HG02970 (cell line): ENCODE results near the gene TSPAN11.

Source experiments
- ATAC-seq: cut with Tn5 transposase; IDR thresholded peaks from one replicate; pipeline ENCODE4 v1.9.1; 2021; ENCODE audit warnings: mild to moderate bottlenecking, moderate library complexity, moderate number of reproducible peaks; ENCODE audit not compliant: unreplicated experiment, low FRiP score

TSPAN11 gene

DNA sequence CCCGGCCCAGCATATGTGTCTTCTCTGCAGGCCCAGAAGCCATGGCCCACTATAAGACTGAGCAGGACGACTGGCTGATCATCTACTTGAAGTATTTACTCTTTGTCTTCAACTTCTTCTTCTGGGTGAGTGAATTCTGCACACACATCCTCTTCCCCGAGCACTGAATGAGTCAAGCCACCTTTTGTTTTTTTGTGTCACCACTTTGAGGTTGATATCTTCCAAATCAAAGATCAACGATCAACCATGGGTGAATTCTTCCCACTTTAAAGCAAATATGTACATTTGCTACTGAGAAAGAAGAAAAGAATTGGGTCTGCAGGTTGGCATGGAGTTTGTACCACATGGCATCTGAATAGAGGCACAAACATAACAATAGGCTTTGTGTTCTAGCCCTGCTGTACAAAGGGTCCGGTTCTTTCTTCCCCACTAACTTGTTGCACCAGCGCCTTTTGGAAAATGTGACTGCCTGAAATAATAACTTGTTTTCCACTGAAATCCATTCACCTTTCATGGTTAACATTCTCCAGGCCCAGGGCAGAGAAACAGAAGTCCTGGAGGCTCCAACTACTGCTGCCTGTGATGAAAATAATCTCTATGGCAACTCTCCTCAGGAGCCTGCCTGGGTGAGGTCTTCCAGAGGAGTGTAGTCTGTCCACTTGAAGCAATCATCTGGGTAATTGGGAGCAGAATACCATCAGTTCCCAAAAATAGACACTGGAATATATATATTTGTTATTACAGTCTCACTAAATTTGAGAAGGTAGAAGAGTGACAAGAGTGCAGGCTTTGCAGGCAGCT lies 27.6 kb downstream of the TSPAN11 start:
- ATAC-seq, result no peak

DNA sequence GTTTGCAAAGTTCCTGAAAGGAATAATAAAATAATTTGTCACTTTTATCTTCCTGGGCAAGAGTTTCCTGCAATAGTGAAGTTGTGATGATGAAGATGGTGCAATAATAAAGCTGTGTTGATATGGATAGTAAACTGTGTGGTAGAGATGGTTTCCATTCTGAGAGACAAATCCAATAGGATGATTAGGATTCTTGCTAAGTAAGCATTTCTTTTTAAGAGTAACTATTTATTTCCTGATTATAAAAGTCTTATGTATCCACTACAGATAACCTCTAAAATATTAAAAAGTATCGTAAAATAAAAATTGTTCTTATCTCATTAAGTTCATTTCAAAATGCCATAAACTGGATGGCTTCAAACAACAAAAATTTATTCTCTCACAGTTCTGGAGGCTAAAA lies 28.7 kb downstream of the TSPAN11 start:
- no peak for ATAC-seq

DNA sequence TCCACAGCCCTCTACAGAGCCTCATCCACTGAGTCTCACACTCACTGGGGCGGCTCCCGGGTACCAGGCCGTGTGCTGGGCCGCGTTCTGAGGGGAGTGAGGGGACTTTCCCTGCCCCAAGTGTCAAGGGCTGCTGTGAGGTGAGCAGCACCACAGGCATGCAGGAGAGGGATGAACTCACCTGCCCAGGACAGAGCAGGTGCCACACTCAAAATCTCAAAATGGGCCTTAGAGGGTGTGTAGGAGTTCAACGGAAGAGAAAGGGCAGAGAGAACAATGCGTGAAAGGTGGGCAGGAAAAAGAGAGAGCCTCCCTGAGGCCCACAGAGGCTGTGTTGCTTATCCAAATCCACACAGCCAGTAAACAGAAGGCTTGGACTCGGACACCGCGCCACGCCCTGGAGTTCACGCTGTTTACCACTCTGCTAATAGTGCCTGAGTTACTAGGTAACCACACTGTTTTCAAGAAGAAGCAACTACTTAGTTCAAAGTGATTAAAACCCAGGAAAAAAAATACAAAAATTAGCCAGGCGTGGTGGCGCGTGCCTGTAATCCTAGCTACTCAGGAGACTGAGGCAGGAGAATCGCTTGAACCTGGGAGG lies 32.7 kb downstream of the TSPAN11 start:
- no peak for ATAC-seq

DNA sequence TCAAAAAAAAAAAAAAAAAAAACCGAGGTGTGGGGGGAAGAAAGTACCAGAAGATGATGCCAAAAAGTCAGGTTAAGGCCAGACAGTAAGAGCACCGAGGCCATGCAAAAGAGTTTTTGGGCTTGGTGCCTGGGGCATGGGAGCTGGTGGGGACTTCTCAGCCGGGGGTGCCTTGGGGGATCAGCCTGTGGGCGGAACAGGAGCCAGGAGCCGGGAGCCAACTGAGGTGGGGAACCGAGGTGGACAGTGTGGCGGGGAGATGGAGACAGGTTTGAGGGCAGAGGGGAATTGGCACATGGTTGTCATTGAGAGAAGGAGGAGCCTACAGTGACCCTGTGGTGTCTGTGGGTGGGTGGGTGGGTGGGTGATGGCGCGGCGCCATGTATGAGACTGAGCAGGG lies 33.2 kb downstream of the TSPAN11 start:
- no peak for ATAC-seq

DNA sequence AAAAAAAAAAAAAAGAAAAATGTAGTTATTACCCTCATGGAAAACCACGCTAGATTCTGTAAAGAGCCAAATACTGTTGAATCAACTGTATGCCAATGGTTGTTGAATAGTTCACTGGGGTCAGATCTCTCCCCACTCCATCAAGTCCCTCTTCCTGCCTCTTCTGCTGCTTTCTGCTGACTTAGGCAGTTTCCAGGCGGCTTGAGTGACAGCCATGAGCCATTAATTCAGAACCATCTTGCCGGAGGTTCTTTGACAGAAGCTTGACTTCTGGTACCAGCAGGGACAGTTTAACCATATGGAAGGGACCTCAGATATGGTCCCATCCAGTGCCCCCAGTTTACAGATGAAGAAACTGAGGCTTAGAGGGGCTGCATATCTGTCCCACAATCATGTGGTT lies 34.5 kb downstream of the TSPAN11 start:
- ATAC-seq, result no peak

DNA sequence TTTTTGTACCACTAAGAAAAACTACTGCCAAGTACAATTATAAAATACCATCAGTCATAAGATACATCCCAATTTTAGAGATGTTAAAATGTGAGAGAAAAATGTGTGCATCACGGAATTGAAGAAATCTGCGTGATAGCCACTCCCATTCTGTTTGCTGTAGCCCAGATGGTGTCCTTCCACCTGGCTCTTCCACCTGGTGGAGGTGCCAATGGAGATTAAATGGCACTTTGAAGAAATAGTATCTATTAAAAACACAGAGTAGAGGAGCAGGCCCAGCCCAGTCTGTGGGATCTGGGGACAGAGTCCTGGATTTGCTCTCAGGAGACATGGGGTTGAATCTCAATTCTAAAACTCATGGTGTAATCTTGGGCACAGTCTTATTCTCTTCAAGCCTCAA lies 35.5 kb downstream of the TSPAN11 start:
- no peak for ATAC-seq

DNA sequence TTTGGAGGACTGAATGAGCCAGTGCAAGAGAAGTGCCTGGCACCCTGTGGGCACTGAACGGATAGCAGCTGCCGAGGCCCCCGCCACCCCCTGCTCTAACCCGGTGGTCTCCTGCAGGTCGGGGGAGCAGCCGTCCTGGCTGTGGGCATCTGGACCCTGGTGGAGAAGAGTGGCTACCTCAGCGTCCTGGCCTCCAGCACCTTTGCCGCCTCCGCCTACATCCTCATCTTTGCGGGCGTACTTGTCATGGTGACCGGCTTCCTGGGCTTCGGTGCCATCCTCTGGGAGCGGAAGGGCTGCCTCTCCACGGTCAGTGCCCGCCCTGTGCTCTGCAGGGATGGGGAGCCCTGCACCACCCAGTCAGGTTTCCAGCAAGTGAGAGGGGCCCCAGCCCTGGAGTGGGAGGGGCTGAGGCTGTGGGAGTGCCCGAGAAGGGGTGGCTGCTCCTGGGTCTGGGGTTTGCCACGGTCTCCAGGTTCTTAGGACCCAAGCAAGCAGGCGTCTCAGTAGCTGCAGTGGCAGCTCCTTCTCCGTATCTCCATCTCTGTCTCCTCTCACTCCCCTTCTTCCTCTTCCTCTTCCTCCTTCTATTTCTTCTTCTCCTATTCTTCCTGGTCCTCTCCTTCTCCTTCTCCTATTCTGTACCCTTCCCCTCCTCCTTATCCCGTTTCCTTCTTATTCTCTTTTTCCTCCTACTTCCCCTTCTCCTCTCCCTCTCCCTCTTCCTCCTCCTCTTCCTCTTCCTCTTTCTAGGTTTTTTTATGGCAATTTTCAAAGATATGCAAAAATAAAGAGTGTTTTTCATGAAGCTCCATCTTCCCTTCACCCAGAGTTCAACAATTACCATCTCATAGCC lies 37.4 kb downstream of the TSPAN11 start:
- ATAC-seq, result no peak

DNA sequence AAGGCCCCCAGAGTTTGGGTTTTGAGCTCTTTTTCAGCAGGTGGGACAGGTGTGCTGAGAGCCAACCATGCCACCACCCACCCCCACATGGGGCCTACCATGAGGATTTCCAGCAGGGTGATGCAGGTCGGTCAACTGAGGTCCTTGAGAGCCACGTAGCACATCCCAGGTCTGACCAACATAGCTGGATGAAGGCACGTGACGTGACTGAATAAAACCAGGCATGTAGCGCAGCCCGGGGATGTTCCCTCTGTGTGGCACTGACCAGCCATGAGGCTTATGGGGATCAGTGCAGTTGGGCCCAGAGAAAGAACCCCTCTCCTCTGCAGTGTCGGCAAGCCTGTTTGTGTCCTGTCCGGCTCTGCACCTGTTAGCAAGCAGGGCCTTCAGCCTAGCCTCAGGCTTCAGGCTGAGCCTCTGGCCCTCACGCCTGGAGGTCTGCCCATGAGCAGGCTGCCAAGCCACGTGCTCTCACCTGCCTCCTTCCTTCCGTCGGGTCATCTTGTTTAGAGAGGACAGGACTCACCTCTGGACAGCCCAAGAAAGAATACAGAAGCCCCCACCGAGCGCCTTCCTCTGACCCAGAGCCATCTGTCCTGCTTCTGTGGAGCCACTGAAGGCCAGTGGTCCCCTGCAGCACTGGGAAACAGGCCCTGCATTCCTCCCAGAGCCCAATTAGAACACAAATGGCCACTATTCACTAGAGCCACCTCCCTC lies 38.5 kb downstream of the TSPAN11 start:
- ATAC-seq, result no peak

DNA sequence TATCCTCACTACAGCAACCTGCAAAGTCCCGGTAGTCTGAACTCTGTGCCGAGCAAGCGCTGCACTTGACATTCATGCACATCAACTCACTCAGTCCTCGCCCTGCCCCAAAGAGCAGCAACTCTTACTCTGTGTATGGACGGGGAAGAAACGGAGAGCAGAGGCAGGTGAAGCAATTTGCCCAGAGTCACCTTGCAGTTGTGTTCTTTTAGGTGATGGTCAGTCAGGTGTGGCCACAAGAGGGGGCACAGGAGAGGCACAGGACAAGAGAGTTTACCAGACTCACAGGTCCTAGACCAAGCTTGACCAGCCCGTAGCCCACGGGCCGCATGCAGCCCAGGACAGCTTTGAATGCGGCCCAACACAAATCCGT lies 39.1 kb downstream of the TSPAN11 start:
- ATAC-seq, result no peak

DNA sequence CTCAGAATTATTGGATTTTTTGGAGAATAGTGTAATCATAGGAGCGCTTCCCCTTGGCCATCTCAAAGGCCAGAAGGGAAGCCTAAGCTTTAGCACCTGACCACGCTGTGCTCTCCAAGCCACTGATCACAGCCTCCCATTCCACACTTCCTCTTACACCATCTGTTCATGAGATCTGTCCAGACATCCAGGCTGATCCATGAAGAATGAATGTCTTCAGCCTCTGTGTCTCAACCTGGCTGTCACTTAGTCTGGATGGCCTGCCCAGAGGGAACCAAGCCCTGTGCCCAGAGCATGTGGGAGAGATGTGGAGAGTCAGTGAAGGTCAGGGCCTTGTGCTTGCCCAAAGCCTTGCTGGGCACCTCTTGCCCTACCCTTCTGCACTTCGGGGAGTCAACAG lies 40.5 kb downstream of the TSPAN11 start:
- ATAC-seq, result no peak

DNA sequence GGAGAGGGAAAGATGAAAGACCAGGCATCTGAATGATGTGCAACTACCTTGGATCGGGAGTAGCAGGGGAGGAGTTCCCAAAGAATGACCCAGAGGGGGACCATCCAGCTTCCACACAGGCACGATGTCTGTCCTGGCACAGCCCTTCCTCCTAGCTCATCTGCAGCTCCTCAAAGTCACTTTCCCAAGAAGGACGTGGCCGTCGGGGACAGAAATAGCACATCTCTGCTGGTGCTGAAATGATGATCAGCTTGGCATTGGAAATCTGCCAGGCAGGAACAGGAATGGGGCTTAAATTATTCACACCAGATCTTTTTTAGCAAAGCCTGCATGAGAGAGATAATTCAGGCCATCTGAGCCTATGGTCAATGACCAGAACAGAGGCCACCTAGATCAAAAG lies 41.7 kb downstream of the TSPAN11 start:
- no peak for ATAC-seq

DNA sequence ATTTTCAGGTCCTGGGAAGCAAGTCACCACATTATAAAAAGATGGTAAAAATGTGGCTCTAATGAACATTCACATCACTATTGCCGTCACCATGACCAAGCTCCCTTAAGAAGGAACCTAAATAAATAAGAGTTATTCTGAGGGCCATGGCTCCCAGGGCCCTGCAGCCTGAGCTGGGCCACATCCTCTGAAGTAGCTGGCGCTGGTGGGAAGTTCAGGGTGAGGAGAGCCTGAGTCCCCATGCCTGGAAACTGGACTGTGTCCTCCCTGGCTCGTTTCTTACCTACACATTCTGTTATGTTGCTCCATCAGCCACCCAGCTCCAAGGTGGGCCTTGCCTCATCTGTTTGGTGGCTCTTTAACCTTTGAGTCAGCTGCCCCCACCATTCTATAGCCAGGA lies 42.5 kb downstream of the TSPAN11 start:
- no peak for ATAC-seq

DNA sequence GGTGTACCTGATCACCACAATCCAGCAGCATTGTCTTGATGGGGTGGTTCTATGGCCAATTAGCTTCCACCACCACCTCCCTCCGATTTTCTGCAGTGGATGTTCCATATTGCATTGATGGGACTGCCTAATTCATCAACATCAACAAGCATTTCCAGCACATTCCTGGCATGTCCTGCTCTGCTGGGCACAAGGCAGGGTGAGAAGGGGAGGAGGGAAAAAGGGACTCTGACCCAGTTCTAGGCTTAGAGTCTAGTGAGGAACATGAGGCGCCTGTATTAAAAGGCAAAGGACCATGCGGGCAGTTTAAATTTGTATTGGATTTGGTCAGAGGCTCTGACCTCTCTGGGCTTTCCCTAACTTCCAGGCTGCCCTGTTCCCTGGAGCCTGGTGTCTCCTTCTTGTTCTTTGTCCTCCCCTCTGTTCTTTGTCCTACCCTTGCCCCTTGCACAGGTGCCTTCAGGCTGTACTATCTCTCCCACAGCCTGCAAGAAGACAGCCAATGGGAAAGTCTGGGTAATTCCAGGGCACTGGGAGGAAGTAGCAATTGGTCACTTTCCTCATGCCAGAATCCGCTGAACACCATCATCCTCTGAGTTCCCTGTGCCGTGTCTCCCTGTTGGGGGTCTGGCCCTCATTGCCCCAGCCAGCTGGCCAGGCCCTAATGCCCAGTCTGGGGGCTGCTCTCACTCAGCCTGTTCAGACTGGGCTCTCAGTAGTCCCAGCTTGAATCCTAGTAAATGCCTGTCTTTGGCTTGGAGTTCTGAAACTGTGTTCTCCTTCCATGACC lies 43.3 kb downstream of the TSPAN11 start:
- ATAC-seq, result no peak

DNA sequence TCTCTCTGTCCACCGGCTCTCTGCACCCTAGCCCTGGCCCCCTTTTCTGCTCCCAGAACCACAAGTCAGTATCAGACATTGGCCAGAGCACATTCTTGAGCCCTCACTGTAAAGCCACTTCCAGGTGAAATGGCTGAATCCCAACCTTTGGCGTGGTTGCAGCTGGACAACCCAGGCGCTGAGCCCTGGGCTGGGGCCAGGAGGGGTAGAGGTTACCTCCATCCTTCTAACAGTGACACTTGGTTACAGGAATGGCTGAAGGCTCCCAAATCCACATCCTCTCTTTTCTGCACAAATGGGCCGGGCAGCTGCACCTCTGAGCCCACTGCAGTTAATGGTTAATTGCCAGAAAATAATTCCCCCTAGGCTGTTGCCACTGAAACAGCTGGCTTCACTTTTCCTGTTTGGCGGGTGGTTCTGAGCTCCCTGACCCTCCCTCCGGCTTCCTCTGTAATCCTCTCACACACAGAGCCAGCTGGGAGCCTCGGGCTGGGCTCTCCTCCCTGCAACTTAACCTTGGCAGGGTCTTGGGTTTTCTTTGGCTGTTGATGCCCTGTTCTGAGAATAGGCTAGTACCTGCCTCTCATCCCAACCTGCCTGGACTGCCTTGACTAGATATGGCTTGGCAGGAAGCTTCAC lies 44.1 kb downstream of the TSPAN11 start:
- no peak for ATAC-seq

DNA sequence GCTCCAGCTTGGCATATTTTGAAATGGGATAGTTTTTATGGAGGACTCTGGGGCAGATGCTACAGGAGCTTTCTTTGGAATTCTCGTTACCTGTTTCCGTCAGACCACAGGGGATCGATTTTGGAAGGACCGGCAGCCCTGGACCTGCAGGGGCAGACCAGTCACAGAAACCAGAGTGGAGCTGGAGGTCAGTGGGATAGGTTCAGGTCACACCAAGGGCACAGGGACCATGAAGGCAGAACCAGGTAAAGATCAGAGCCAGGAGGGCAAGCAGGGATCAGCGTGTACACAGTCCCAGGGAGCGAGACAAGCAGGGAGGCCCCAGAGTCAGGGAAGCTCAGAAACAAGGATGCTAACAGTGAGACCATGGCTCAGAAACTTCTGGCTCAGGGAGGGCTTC lies 45.5 kb downstream of the TSPAN11 start:
- ATAC-seq, result no peak

DNA sequence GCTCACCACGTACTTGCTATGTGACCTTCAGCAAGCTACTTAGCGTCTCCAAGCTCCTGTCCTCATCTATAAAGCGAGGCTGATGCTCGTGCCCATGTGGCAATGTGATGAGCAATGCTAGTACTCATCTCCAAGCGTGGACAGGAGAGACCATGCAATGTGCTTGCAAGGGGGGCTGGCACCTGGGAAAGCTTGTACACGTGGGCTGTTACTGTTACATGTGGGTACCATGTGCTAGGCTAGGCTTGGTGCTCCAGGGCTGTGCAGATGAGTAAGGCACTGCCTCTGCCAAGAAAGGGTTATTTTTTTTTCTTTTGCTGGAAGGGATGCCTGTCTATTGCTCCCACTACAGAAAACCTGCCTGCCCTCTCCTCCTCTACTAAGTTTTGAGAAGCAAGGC lies 46.6 kb downstream of the TSPAN11 start:
- no peak for ATAC-seq

DNA sequence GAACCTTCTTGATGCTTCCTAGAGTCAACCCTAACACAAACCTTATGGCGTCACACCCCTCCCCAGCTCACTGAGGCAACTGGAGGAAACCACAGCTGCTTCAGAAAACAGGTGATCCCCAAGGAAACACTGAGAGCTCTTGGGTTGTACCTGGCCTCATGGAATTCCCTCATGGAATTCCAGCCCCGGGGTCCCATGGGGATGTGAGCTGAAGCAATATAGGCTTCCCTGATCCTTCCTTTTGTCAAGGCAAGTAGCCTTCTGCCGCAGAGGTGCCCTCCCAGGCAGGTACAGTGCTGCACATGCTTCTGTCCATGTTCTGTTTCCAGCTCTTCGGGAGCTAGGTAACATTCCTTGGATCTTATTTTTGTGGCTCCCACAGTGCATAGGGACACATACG lies 47.3 kb downstream of the TSPAN11 start:
- no peak for ATAC-seq

DNA sequence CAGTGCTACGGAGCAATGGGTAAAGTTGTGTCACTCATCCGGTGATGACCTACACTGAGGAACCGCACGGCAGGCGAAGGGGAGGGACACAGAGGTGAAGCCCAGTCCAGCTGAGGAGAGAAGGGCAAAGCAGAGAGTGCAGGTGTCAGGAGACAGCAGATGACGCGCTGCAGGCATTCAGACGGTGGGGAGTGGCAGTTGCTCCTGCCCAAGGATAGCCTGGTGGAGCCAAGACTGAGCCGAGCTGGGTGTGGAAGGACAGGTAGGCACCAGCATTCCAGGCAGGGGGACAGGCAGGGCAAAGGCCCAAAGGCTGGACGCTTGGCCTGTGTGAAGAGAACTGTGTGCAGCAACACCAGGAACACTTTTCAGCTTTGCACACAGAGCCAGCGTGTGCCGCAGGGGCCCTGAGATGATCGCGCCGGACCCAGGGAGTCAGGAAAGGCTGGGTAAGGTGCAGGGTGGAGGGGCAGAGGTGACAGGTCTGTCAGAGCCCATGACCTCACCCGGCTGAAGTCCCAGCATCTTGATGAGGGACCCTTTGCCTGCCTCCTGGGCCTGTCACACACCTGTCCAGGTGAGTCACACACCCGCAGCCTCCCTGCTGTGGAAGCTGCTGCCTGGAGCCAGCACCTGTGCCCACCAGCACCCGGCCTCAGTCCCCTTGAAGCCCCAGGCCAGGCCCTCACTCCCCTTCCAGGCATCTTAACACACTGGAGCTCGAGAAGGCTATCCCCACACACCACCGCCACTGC lies 48.4 kb downstream of the TSPAN11 start:
- no peak for ATAC-seq

DNA sequence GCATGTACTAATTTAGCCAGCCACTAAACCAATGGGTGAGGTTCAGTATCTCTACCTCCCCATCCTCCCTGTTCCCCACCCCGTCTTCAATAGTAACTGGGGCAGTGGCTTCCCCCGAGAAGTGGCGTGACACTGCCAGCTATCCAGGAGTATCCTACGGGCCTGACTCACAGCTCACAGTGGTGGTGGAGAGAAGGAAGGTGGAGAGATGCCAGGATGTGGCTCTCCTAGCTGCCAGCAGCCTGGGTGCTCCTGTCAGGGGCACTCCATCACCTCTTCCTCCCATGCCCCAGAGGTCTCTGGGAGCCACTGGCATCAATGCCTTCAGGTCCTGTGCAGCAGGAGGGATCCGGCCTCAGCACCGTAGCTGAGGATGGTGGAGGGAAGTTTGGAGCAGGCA lies 49.0 kb downstream of the TSPAN11 start:
- ATAC-seq, result no peak
